Measurements from ENCODE around the gene UROC1. TPM values are rescaled to one million over a fixed set of nuclear protein-coding genes. Genes with fewer than 3 reads are reported as not detected.

The UROC1 gene
- total and polyA plus RNA-seq, 8 donors = not detected

DNA sequence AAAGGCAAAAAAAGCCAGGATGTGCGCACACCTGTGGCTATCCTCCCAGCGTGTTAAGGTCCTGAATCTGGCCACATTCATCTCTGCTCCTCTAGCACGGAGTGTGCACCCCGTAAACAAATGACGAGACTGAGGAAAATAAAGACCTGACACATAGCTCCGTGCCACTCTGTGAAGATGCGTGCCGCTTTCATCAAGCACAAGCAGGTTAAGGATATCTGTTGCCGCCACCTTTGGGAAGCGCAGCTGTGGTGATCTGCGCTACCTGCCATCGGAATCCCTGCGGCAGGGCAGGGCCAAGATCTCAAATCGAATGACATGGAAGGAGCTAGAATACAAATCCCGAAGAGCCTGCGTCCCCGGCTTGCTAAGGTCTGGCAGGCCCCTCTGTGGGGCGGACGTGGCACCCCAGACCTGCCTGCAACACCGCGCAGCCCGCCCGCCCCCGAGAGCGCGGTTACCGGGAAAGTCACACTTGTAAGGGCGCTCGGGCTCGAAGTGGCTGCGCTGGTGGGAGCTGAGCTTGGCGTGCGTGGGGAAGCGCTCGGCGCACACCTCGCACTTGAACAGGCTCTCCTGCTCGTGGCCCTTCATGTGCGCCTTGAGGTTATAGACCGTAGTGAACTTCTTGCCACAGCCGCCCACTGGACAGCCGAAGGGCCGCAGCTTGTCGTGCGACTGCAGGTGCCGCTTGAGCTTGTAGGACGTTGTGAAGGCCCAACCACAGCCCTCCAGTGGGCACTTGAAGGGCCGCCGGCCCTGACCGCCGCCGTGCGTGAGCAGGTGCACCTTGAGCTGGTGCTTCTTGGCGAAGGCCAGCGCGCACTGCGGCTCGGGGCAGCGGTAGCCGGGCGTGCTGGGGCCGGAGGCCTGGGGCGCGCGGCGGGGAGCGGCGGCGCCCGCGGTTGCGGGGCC lies 42.8 kb downstream of the UROC1 start:
- WGBS, 5 donors = 3 to 11% (median 4%) methylated on average over 19 to 72 of the region's 72 CpGs

DNA sequence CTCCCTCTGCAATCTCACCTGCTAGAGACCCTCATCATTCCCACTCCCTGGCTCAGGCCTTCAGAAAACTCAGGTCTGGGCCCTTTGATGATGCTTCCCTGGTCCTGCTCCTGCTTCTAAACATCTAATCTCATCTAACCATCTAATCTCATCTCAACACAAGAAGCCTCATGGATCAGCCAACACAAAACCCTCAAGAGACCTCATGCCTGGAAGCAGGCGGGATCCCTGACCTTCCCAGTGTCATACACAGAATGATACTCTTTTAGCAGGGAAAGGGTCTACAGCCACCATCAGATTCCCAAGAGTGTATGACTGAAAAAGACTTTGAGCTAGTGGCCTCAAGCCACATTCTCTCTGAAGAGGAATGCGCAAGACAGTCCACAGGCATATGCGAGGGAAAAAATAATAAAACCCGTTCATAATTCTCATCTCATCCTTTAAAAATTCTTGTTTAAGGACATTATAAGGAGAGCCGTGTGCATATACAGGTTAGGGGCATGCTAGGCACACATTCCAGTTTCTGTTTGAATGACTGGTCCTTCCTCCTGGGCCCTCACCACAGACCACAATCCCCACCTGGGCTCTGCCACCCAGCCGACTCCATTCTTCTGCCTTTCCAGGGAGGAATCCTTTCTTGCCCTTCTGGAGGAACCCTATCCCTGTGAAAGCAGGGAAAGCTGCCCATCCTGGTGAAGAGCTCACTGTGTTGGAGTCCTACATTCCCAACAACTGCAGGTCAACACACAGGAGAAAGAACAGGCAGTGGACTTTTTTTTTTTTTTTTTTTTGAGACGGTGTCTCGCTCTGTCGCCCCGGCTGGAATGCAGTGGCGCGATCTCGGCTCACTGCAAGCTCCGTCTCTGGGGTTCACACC lies 44.0 kb downstream of the UROC1 start:
- H3K27ac ChIP-seq = peak overlapping the region in 3 of 5 donors; percentile 51 to 99 (median 98)
- intact Hi-C loops (cut with DNase I; ENCODE audit: low total_unique reads) = no loop called here
- peaks cover 29 to 37% (median 34%) of the 10 kb centered on the region in 4 donors for H3K36me3 ChIP-seq
- WGBS, 5 donors = 38 to 60% (median 53%) methylated on average over 13 to 14 of the region's 14 CpGs
- H3K4me1 ChIP-seq = peaks cover 33 to 63% (median 51%) of the 10 kb centered on the region in 4 donors
- H3K4me3 ChIP-seq = peak overlapping the region; percentile 67 to 90 (median 70)
- TF ChIP-seq POLR2A (IDR thresholded peaks at IDR 0.05) = no peak
- TF ChIP-seq, protein P1, sequence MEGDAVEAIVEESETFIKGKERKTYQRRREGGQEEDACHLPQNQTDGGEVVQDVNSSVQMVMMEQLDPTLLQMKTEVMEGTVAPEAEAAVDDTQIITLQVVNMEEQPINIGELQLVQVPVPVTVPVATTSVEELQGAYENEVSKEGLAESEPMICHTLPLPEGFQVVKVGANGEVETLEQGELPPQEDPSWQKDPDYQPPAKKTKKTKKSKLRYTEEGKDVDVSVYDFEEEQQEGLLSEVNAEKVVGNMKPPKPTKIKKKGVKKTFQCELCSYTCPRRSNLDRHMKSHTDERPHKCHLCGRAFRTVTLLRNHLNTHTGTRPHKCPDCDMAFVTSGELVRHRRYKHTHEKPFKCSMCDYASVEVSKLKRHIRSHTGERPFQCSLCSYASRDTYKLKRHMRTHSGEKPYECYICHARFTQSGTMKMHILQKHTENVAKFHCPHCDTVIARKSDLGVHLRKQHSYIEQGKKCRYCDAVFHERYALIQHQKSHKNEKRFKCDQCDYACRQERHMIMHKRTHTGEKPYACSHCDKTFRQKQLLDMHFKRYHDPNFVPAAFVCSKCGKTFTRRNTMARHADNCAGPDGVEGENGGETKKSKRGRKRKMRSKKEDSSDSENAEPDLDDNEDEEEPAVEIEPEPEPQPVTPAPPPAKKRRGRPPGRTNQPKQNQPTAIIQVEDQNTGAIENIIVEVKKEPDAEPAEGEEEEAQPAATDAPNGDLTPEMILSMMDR (IDR thresholded peaks at IDR 0.05) = no peak
- TF ChIP-seq POLR2AphosphoS5 (IDR thresholded peaks at IDR 0.05) = no peak
- TF ChIP-seq EP300 (IDR thresholded peaks at IDR 0.05) = no peak
- no peaks in the 10 kb centered on the region for H3K27me3 ChIP-seq
- H3K9me3 ChIP-seq = no peaks in the 10 kb centered on the region
- no peak for DNase-seq

More for the DNA sequence above, 42.8 kb downstream of the UROC1 start:
- TF ChIP-seq, protein P1 (IDR thresholded peaks at IDR 0.05) = no peak
- TF ChIP-seq POLR2A (IDR thresholded peaks at IDR 0.05) = no peak
- no peak for TF ChIP-seq POLR2AphosphoS5 (IDR thresholded peaks at IDR 0.05)
- no peak for TF ChIP-seq EP300 (IDR thresholded peaks at IDR 0.05)
- Histone ChIP-seq H3K27ac (peak overlapping the region; percentile 89 to 99 (median 98)), H3K9me3 (no peaks in the 10 kb centered on the region), H3K4me3 (peak overlapping the region; percentile 67 to 90 (median 70)), H3K4me1 (peaks cover 33 to 52% (median 46%) of the 10 kb centered on the region in 4 donors), H3K36me3 (peaks cover 18 to 24% (median 22%) of the 10 kb centered on the region in 4 donors), H3K27me3 (no peaks in the 10 kb centered on the region)
- intact Hi-C loops (cut with DNase I; ENCODE audit: low total_unique reads) = no loop called here
- peak; percentile 53 to 79 for DNase-seq

DNA sequence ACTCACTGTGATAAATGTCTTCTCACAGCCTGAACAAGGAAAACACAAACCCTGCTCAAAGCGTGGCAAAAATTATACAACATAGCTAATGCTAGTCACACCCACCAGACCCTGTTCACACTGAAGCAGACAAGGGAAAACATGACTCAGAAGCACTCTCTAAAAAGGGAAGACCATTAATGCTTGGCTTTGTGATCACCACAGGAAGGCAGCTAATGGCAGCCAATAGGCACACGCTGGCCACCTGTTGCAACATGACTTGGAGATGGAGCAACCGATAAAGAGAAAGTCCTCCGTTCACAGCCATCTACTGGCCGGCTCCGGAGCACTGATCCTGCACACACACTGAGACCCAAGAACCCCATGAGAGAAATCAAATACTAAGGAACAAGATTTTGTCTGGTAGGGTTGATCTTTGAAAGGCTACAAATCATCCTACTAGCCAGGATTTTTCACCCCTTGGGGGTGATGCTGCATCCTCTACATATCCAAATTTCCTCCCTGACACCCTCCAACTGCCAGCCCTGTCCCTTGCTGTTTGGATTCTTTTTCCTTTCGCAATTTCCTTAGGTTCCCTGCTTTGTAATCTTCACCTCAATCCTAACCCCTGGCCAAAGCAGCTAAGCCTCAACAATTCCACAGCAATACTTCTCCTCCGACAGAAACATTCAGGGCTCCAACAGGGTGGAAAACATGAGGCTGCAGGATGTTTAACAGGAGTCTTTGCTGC lies 45.1 kb downstream of the UROC1 start:
- H3K4me3 ChIP-seq = peak overlapping the region in 2 of 4 donors; percentile 67 to 90
- intact Hi-C loops (cut with DNase I; ENCODE audit: low total_unique reads) = no loop called here
- DNase-seq = peak; percentile 71 to 76
- H3K36me3 ChIP-seq = peaks cover 39 to 47% (median 45%) of the 10 kb centered on the region in 4 donors
- peak overlapping the region in 4 of 5 donors; percentile 23 to 63 (median 55) for H3K27ac ChIP-seq
- TF ChIP-seq POLR2AphosphoS5 (IDR thresholded peaks at IDR 0.05) (peak; percentile 76 to 92 (median 76)), POLR2A (IDR thresholded peaks at IDR 0.05) (no peak)
- H3K27me3 ChIP-seq = no peaks in the 10 kb centered on the region
- WGBS, 5 donors = 20 to 31% (median 23%) methylated on average over 8 of the region's 8 CpGs
- peaks cover 33 to 73% (median 52%) of the 10 kb centered on the region in 4 donors for H3K4me1 ChIP-seq
- H3K9me3 ChIP-seq = no peaks in the 10 kb centered on the region

DNA sequence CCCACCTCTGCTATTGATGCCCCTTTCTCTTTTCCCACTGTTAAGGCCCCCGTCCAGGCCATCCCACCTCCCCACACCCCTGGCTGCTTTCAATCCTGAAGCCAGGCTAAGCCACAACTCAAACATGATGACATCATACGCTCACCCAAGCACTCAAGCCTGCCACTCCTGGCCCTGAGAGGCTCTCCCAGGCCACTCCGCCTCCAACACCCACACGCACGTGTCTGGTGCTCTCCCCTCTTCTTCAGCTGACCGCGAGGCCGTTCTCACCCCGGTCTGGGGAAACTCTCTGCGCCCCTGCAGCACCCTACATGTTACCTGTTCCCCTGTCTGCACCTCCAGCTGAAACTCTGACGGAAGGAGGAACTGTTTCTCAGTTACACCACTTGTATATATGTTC lies 48.1 kb downstream of the UROC1 start:
- Histone ChIP-seq H3K36me3 (peaks cover 67 to 77% (median 75%) of the 10 kb centered on the region in 4 donors), H3K4me3 (no peak overlapping the region), H3K27me3 (no peaks in the 10 kb centered on the region), H3K9me3 (no peaks in the 10 kb centered on the region), H3K27ac (no peak overlapping the region), H3K4me1 (peaks cover 32 to 90% (median 54%) of the 10 kb centered on the region in 4 donors)
- intact Hi-C loops (cut with DNase I; ENCODE audit: low total_unique reads) = no loop called here
- no peak for DNase-seq
- 94 to 96% (median 94%) methylated on average over 11 of the region's 11 CpGs for WGBS, 5 donors
- TF ChIP-seq POLR2A (IDR thresholded peaks at IDR 0.05) (no peak), POLR2AphosphoS5 (IDR thresholded peaks at IDR 0.05) (no peak), EP300 (IDR thresholded peaks at IDR 0.05) (no peak)
- TF ChIP-seq, protein P1 (IDR thresholded peaks at IDR 0.05) = no peak

Measured in stomach (tissue), 9 donors.